GM12878 (cell line): ENCODE data around the gene JHY.

Experiments
- CTCF ChIP-seq, 3 experiments: IDR thresholded peaks in 2 of 3; conservative IDR thresholded peaks in 1 of 3; 2 replicates each; pipeline ENCODE4 v1.5.1; 2011; ENCODE audit warnings: low read depth in 3 of 3, low read length in 3 of 3, mild to moderate bottlenecking in 3 of 3, control low read depth in 2 of 3, moderate library complexity in 2 of 3, inconsistent platforms in 1 of 3, mixed read lengths in 1 of 3; ENCODE audit not compliant: control insufficient read depth in 2 of 3, insufficient read depth in 1 of 3; ENCODE audit errors: extremely low read depth in 1 of 3
- POLR2A ChIP-seq: IDR thresholded peaks from 2 replicates; pipeline ENCODE4 v1.6.1; 2011; ENCODE audit warnings: low read depth, mild to moderate bottlenecking, low read length
- REST ChIP-seq: IDR thresholded peaks from 2 replicates; pipeline ENCODE4 v1.6.1; 2012; ENCODE audit warnings: mild to moderate bottlenecking, low read depth, low read length

- no peak for TF ChIP-seq CTCF (IDR thresholded peaks at IDR 0.05 in 2 of 3, conservative IDR thresholded peaks at IDR 0.05 in 1 of 3; ENCODE audit: control insufficient read depth in 2 of 3, extremely low read depth in 1 of 3, insufficient read depth in 1 of 3, low read depth in 3 of 3, low read length in 3 of 3)
- TF ChIP-seq POLR2A, result peak; percentile 53; the same call in 1 of the 2 replicates
- TF ChIP-seq REST, result no peak
Measured at GRCh38 chr11:122882857-122883645, 492 bp downstream of the JHY start.
